PC-9 (cell line): ENCODE results near the gene INPP5A.

Experiments
- CTCF ChIP-seq: fragments of 200-600 bp; sonication (generic); conservative IDR thresholded peaks from 2 replicates; pipeline ENCODE4 v1.6.1; 2017; ENCODE audit warnings: mixed run types, antibody characterized with exemption, mild to moderate bottlenecking, moderate library complexity
- EZH2 ChIP-seq: fragments of 200-600 bp; sonication (generic); IDR thresholded peaks from 2 replicates; pipeline ENCODE4 v1.8.0; 2017; ENCODE audit warnings: antibody characterized with exemption, low read depth

- TF ChIP-seq CTCF (no peak), EZH2 (no peak)
Measured at GRCh38 chr10:132739225-132739613, 201.6 kb downstream of the INPP5A start.
